ENCODE data around the gene TRPM2. TPM values are rescaled to one million over a fixed set of nuclear protein-coding genes. Genes with fewer than 3 reads are reported as not detected.

The TRPM2 gene
- total and polyA plus RNA-seq, 4 experiments from 2014 or later, result 0.37 to 1.7 (median 1.3) TPM; not detected in 1

DNA sequence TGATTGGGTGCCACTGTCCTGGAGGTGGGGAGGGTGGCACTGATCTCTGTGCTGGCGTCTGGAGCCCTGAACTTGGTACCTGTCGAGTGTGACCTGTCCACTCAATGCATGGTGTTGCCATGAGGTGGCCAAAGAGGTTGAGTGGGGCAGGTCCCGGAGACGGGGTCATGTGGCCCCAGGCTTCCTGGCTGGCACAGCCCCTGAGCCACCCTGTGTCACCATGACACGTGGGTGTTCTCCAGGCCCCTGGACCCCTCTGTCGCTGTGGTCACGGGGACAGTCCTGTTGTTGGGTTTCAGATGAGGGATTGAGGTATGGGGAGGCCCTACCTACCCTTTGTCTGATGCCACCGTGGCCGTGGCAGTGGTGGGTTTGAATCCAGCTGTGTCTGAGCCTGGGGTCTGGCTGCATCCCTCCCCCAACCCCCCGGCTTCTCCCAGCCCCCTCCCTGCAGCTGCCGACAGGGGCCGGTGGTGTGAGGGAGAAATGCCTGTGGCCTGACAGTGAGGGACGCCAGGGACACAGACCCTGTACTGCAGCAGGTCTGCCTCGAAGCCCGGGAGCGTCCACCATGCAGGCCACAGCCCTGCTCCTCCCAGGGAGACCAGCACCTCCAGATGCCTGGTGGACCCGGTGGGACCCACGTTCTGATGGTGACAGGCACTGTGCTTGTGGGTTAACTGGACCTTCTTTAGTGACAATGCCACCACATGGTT is 12.0 kb downstream of the TRPM2 start:
- Histone ChIP-seq H3K4me3 (ENCODE audit: low read length in 2 of 2) (no peak overlapping the region), H3K27ac (ENCODE audit: low read depth, low read length) (no peak overlapping the region), H3K27me3 (ENCODE audit: insufficient read depth, low read length) (no peaks in the 10 kb centered on the region), H3K9me3 (ENCODE audit: control insufficient read depth in 1 of 2, low read length in 2 of 2) (peaks cover 0 to 7% of the 10 kb centered on the region in 2 donors), H3K36me3 (ENCODE audit: insufficient read depth, low read length) (no peaks in the 10 kb centered on the region), H3K4me1 (ENCODE audit: insufficient read depth, low read length) (no peaks in the 10 kb centered on the region)
- H3K4me1 Mint-ChIP-seq, result peaks cover 0 to 7% (median 2%) of the 10 kb centered on the region in 4 donors
- no peak overlapping the region for H3K27ac Mint-ChIP-seq
- intact Hi-C loops (cut with micrococcal nuclease), result no loop called here
- ChIA-PET POLR2A (ENCODE audit: partially characterized antibody) (no interaction called here), CTCF (ENCODE audit: partially characterized antibody) (no interaction called here)
- no peak for DNase-seq
- peaks cover 0 to 8% of the 10 kb centered on the region in 2 donors for H3K36me3 Mint-ChIP-seq
- peaks cover 0 to 10% (median 9%) of the 10 kb centered on the region in 8 donors for H3K9me3 Mint-ChIP-seq
- H3K4me3 Mint-ChIP-seq, result no peak overlapping the region
- H3K27me3 Mint-ChIP-seq, result peaks cover 0 to 2% of the 10 kb centered on the region in 2 donors

DNA sequence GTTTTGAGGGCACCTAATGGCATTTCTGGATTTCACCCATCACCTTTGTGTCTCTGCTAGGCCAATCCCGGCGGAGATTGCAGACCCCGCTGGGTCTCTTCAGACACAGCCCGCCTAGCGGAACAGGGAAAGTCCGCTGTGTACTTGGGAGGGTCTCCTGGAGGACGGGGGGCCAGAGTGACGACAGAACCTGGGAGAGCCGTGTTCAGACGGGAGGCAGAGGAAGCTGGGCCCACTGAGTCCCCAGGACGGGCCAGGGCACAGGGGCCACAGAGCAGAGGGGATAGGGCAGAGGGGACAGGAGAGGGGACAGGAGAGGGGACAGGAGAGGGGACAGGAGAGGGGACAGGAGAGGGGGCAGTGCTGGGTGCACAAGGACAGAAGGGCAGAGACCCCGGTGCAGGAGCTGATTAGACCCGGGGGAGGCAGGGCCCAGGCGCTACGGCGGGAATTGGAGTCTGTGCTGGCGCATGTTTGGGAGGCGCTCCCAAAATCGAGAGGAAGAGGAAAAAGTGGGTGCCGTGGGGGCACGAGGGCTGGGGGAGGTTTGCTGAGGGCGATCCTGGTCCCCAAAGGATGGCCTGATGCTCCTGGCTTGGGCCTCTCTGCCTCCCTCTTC is 12.7 kb downstream of the TRPM2 start:
- ChIA-PET POLR2A (ENCODE audit: partially characterized antibody) (no interaction called here), CTCF (ENCODE audit: partially characterized antibody) (no interaction called here)
- H3K27ac Mint-ChIP-seq, result no peak overlapping the region
- no peak for DNase-seq
- Histone ChIP-seq H3K4me1 (ENCODE audit: insufficient read depth, low read length) (no peaks in the 10 kb centered on the region), H3K36me3 (ENCODE audit: insufficient read depth, low read length) (no peaks in the 10 kb centered on the region), H3K27me3 (ENCODE audit: insufficient read depth, low read length) (no peaks in the 10 kb centered on the region), H3K4me3 (ENCODE audit: low read length in 2 of 2) (no peak overlapping the region), H3K9me3 (ENCODE audit: control insufficient read depth in 1 of 2, low read length in 2 of 2) (peaks cover 0 to 7% of the 10 kb centered on the region in 2 donors), H3K27ac (ENCODE audit: low read depth, low read length) (no peak overlapping the region)
- peaks cover 0 to 2% of the 10 kb centered on the region in 2 donors for H3K27me3 Mint-ChIP-seq
- H3K4me1 Mint-ChIP-seq, result peaks cover 0 to 4% (median 0%) of the 10 kb centered on the region in 4 donors
- intact Hi-C loops (cut with micrococcal nuclease), result no loop called here
- peaks cover 0 to 8% of the 10 kb centered on the region in 2 donors for H3K36me3 Mint-ChIP-seq
- H3K9me3 Mint-ChIP-seq, result peaks cover 0 to 10% (median 9%) of the 10 kb centered on the region in 8 donors
- no peak overlapping the region for H3K4me3 Mint-ChIP-seq

DNA sequence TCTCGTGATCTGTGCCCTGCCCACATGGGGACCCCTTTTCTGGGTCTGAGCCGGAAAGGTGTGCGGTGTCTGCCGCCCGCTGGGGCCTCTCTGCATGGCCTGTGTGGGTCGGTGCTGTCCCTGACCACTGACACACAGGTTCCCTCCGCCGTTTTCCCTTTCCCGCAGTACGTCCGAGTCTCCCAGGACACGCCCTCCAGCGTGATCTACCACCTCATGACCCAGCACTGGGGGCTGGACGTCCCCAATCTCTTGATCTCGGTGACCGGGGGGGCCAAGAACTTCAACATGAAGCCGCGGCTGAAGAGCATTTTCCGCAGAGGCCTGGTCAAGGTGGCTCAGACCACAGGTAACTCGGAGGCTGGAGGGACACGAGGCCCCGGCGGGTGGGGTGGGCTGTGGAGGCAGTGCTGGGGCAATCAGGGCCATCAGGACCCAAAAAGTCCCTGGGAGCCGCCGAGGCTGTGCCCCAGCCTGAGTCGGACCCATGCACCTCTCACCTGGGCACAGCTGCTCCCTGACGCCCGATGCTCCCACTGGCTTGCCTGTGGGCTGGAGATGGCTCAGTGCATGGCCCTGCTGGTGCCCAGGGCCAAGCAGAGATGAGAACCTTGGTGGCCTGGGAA is 13.3 kb downstream of the TRPM2 start:
- Histone ChIP-seq H3K27me3 (ENCODE audit: insufficient read depth, low read length) (no peaks in the 10 kb centered on the region), H3K36me3 (ENCODE audit: insufficient read depth, low read length) (no peaks in the 10 kb centered on the region), H3K4me3 (ENCODE audit: low read length in 2 of 2) (no peak overlapping the region), H3K27ac (ENCODE audit: low read depth, low read length) (no peak overlapping the region), H3K9me3 (ENCODE audit: control insufficient read depth in 1 of 2, low read length in 2 of 2) (peaks cover 0 to 7% of the 10 kb centered on the region in 2 donors), H3K4me1 (ENCODE audit: insufficient read depth, low read length) (no peaks in the 10 kb centered on the region)
- intact Hi-C loops (cut with micrococcal nuclease), result no loop called here
- no peak for DNase-seq
- no peak overlapping the region for H3K27ac Mint-ChIP-seq
- CTCF ChIA-PET (ENCODE audit: partially characterized antibody), result no interaction called here
- H3K9me3 Mint-ChIP-seq, result peaks cover 0 to 10% (median 9%) of the 10 kb centered on the region in 8 donors
- peaks cover 0 to 2% of the 10 kb centered on the region in 2 donors for H3K27me3 Mint-ChIP-seq
- peaks cover 0 to 8% of the 10 kb centered on the region in 2 donors for H3K36me3 Mint-ChIP-seq
- POLR2A ChIA-PET (ENCODE audit: partially characterized antibody), result no interaction called here
- no peak overlapping the region for H3K4me3 Mint-ChIP-seq
- H3K4me1 Mint-ChIP-seq, result peaks cover 0 to 4% (median 0%) of the 10 kb centered on the region in 4 donors

DNA sequence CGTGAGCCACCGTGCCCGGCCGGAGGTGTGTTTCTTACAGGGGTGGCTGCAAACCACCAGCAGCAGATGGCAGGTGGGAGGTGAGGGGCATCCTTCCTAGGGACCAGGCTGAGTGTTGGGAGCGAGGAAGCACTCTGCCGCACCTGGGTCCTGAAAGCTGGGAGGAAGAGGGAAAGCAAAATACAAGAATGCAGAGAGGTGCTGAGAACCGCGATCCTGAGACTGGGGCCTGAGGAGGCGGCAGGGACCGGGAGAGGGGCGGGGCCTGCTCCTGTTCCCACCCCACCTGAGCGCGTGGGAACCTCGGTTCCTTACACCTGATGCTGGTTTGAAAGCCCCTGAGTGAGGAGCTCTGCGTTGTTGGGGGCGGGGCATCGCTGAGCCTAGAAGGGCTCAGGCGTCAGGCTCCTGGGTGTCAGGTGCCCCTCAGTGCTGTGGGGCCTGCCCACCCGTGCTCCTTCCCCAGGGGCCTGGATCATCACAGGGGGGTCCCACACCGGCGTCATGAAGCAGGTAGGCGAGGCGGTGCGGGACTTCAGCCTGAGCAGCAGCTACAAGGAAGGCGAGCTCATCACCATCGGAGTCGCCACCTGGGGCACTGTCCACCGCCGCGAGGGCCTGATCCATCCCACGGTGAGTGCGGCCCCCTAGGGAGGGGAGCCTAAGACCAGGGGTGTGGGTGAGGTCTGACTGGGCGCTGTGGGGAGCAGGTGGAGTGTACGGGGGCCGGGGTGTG is 15.5 kb downstream of the TRPM2 start:
- no peaks in the 10 kb centered on the region for H3K36me3 ChIP-seq (ENCODE audit: insufficient read depth, low read length)
- H3K9me3 Mint-ChIP-seq, result peaks cover 0 to 1% (median 0%) of the 10 kb centered on the region in 8 donors
- H3K27me3 Mint-ChIP-seq, result peaks cover 0 to 2% of the 10 kb centered on the region in 2 donors
- DNase-seq, result no peak
- no peak overlapping the region for H3K27ac Mint-ChIP-seq
- no peaks in the 10 kb centered on the region for H3K9me3 ChIP-seq (ENCODE audit: control insufficient read depth in 1 of 2, low read length in 2 of 2)
- H3K27me3 ChIP-seq (ENCODE audit: insufficient read depth, low read length), result no peaks in the 10 kb centered on the region
- H3K4me1 Mint-ChIP-seq, result peaks cover 0 to 8% (median 3%) of the 10 kb centered on the region in 4 donors
- no peak overlapping the region for H3K4me3 ChIP-seq (ENCODE audit: low read length in 2 of 2)
- H3K4me3 Mint-ChIP-seq, result no peak overlapping the region
- H3K4me1 ChIP-seq (ENCODE audit: insufficient read depth, low read length), result no peaks in the 10 kb centered on the region
- H3K27ac ChIP-seq (ENCODE audit: low read depth, low read length), result no peak overlapping the region
- ChIA-PET CTCF (ENCODE audit: partially characterized antibody) (no interaction called here), POLR2A (ENCODE audit: partially characterized antibody) (no interaction called here)
- H3K36me3 Mint-ChIP-seq, result no peaks in the 10 kb centered on the region
- intact Hi-C loops (cut with micrococcal nuclease), result no loop called here

DNA sequence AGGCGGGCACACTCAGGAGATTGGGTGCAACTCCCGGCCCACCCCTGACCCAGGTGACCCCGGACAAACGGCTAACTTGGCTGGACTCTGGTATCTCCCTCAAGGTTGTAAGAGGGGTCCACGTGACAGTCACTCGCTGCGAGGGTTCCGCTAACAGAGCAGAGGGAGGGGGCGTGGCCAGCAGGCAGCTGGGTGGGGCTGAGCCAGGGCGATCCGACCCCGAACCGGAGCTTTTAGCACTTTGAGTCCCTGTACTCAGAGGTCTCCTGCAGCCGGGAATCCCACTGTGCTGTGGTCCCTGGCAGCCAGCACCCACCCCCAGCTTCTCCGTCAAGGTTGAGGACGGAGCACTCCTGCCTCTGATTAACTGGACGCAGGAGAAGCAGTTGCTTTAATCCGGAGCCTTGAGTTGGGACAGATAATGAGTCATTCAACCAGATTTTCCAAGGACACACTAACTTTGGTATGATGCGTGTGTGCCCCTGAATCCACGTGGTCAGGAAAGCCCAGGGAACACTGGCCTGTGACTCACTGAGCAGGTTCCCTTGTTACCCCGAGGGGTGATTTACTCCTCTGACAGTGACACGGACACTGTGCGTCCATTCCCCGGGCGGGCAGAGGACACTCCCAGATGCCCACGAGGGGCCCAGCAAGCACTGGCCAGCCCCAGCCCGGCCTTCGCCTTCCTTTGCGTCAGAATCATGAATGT is 16.8 kb downstream of the TRPM2 start:
- H3K4me3 ChIP-seq (ENCODE audit: low read length in 2 of 2), result no peak overlapping the region
- CTCF ChIA-PET (ENCODE audit: partially characterized antibody), result no interaction called here
- H3K4me1 Mint-ChIP-seq, result peaks cover 5 to 16% (median 6%) of the 10 kb centered on the region in 4 donors

DNA sequence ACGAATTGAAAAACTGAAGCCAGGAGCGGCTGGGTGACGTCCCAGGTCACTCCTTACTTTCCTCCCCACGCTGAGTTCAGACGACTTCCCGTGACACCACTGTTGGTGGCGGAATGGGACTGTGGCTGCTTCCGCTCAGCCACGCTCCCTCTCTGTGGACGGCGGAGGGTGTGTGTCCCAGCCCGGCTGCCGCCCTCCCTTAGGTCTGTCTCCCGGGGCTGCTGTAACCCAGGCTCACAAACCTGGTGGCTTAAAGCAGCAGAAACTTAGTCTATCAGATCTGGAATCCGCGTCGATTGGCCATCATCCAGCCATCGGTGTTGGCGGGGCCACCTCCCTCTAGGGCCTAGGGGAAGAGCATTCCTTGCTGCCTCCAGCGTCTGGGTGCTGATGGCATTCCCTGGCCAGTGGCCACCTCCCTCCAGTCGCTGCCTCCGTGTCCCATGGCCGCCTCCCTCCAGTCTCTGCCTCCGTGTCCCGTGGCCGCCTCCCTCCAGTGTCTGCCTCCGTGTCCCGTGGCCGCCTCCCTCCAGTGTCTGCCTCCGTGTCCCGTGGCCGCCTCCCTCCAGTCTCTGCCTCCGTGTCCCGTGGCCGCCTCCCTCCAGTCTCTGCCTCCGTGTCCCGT is 17.5 kb downstream of the TRPM2 start:
- no peak for DNase-seq

More for the DNA sequence above, 16.8 kb downstream of the TRPM2 start:
- Mint-ChIP-seq H3K9me3 (peaks cover 0 to 1% (median 0%) of the 10 kb centered on the region in 8 donors), H3K27ac (no peak overlapping the region), H3K27me3 (peaks cover 0 to 2% of the 10 kb centered on the region in 2 donors), H3K36me3 (no peaks in the 10 kb centered on the region), H3K4me3 (no peak overlapping the region)
- H3K36me3 ChIP-seq (ENCODE audit: insufficient read depth, low read length), result no peaks in the 10 kb centered on the region
- no peak for DNase-seq
- intact Hi-C loops (cut with micrococcal nuclease), result no loop called here
- POLR2A ChIA-PET (ENCODE audit: partially characterized antibody), result no interaction called here
- H3K9me3 ChIP-seq (ENCODE audit: control insufficient read depth in 1 of 2, low read length in 2 of 2), result no peaks in the 10 kb centered on the region
- no peaks in the 10 kb centered on the region for H3K27me3 ChIP-seq (ENCODE audit: insufficient read depth, low read length)
- H3K27ac ChIP-seq (ENCODE audit: low read depth, low read length), result no peak overlapping the region
- peaks cover 9% of the 10 kb centered on the region for H3K4me1 ChIP-seq (ENCODE audit: insufficient read depth, low read length)

More for the DNA sequence above, 17.5 kb downstream of the TRPM2 start:
- no peaks in the 10 kb centered on the region for H3K9me3 ChIP-seq (ENCODE audit: control insufficient read depth in 1 of 2, low read length in 2 of 2)
- no peak overlapping the region for H3K27ac ChIP-seq (ENCODE audit: low read depth, low read length)
- peaks cover 16% of the 10 kb centered on the region for H3K4me1 ChIP-seq (ENCODE audit: insufficient read depth, low read length)
- H3K4me3 ChIP-seq (ENCODE audit: low read length in 2 of 2), result no peak overlapping the region
- Mint-ChIP-seq H3K9me3 (peaks cover 0 to 1% (median 0%) of the 10 kb centered on the region in 8 donors), H3K4me1 (peaks cover 12 to 23% (median 13%) of the 10 kb centered on the region in 4 donors), H3K27ac (no peak overlapping the region), H3K27me3 (peaks cover 0 to 2% of the 10 kb centered on the region in 2 donors), H3K4me3 (no peak overlapping the region), H3K36me3 (no peaks in the 10 kb centered on the region)
- ChIA-PET POLR2A (ENCODE audit: partially characterized antibody) (no interaction called here), CTCF (ENCODE audit: partially characterized antibody) (no interaction called here)
- no peaks in the 10 kb centered on the region for H3K36me3 ChIP-seq (ENCODE audit: insufficient read depth, low read length)
- intact Hi-C loops (cut with micrococcal nuclease), result no loop called here
- no peaks in the 10 kb centered on the region for H3K27me3 ChIP-seq (ENCODE audit: insufficient read depth, low read length)
